ENCODE measurements around the gene GNAO1.

GNAO1 gene

DNA sequence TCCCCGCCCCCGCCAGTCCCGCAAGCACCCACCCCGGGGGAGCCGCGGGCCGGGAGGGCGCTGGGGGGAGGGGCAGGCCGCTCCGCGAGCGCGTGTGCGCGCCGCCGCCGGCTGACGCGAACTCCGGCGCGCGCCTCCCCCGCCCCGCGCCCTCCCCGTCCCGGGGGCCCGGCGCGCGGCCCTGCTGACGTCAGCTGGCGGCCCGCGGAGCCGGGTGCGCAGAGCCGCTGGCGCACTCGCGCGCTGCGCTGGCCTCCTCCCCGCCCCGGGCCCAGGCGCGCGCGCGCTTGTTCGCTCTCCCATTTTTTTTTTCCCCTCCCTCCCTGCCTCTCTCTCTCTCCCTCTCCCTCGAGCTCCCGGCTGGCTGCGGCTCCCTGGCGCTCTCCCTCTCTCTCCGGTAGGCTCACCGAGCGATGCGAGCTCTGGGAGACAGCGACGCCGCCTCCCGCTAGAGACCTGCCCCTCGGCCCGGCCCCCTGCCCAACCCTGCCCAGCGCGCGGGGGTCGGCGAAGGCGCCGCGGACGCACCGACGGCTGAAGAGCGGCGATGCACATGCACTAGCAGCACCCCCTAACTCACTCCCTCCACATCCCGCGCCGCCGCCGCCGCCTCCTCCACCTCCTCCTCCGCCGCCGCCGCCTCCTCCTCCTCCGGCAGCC is at the start of gene GNAO1:
Gene GNAO1 (plus strand): TSS at position 334 of the 660 bp plus-strand sequence. CDS start 747 bp downstream, outside the sequence.
- Mint-ChIP-seq H3K27me3 (ENCODE audit: low read depth) (peaks cover 82% of the 10 kb centered on the region), H3K9me3 (no peaks in the 10 kb centered on the region), H3K36me3 (ENCODE audit: low read depth) (no peaks in the 10 kb centered on the region), H3K4me3 (peak within 1 kb of the TSS; percentile 69), H3K27ac (no peak within 1 kb of the TSS), H3K4me1 (ENCODE audit: low read depth) (peaks cover 20% of the 10 kb centered on the region)
- peak; percentile 56 for DNase-seq (ENCODE audit: low spot score)

GRCh38 chr16:56143666-56144065 is 47.6 kb upstream of the GNAO1 start:
- Mint-ChIP-seq H3K4me3 (no peak overlapping the region), H3K27me3 (ENCODE audit: low read depth) (peaks cover 39% of the 10 kb centered on the region)

GRCh38 chr16:56145369-56145768 is 45.9 kb upstream of the GNAO1 start:
- H3K27me3 Mint-ChIP-seq (ENCODE audit: low read depth), result peaks cover 44% of the 10 kb centered on the region

More at GRCh38 chr16:56143666-56144065, 47.6 kb upstream of the GNAO1 start:
- Mint-ChIP-seq H3K4me1 (ENCODE audit: low read depth) (no peaks in the 10 kb centered on the region), H3K9me3 (no peaks in the 10 kb centered on the region), H3K27ac (no peak overlapping the region), H3K36me3 (ENCODE audit: low read depth) (no peaks in the 10 kb centered on the region)
- no peak for DNase-seq (ENCODE audit: low spot score)

GRCh38 chr16:56151621-56152020 is 39.7 kb upstream of the GNAO1 start:
- Mint-ChIP-seq H3K4me1 (ENCODE audit: low read depth) (no peaks in the 10 kb centered on the region), H3K27ac (no peak overlapping the region), H3K36me3 (ENCODE audit: low read depth) (no peaks in the 10 kb centered on the region), H3K27me3 (ENCODE audit: low read depth) (peaks cover 36% of the 10 kb centered on the region), H3K4me3 (no peak overlapping the region), H3K9me3 (no peaks in the 10 kb centered on the region)
- DNase-seq (ENCODE audit: low spot score), result no peak

More at GRCh38 chr16:56145369-56145768, 45.9 kb upstream of the GNAO1 start:
- H3K4me3 Mint-ChIP-seq, result no peak overlapping the region
- no peaks in the 10 kb centered on the region for H3K36me3 Mint-ChIP-seq (ENCODE audit: low read depth)
- no peak overlapping the region for H3K27ac Mint-ChIP-seq
- no peak for DNase-seq (ENCODE audit: low spot score)
- H3K4me1 Mint-ChIP-seq (ENCODE audit: low read depth), result no peaks in the 10 kb centered on the region
- H3K9me3 Mint-ChIP-seq, result no peaks in the 10 kb centered on the region

- Mint-ChIP-seq H3K4me3 (no peak overlapping the region), H3K27me3 (ENCODE audit: low read depth) (peaks cover 16% of the 10 kb centered on the region), H3K27ac (no peak overlapping the region), H3K36me3 (ENCODE audit: low read depth) (no peaks in the 10 kb centered on the region), H3K4me1 (ENCODE audit: low read depth) (peaks cover 5% of the 10 kb centered on the region), H3K9me3 (no peaks in the 10 kb centered on the region)
- no peak for DNase-seq (ENCODE audit: low spot score)
These were observed 29.6 kb upstream of the GNAO1 start for GRCh38 chr16:56161658-56162057.

DNA sequence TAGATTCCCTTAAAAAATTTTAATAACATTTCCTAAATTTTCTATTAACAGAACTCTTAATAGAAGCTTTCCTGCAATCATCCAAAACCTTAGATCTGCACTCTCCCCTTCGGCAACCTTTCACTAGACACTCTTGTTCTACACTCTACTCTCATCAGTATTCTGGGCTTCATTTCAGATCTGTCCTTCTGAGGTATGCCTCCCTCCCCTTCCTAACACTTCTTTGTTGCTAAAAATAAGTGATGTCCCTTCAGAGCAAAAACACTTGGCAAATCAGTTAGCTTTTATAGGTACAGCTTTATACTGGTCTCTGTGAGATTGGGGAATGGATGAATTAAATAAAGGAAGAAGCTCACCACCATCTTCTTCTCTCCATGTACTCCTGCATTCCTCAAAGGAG is 28.2 kb upstream of the GNAO1 start:
- Mint-ChIP-seq H3K36me3 (ENCODE audit: low read depth) (no peaks in the 10 kb centered on the region), H3K9me3 (no peaks in the 10 kb centered on the region), H3K27me3 (ENCODE audit: low read depth) (peaks cover 21% of the 10 kb centered on the region), H3K4me3 (no peak overlapping the region), H3K27ac (no peak overlapping the region), H3K4me1 (ENCODE audit: low read depth) (peaks cover 5% of the 10 kb centered on the region)
- no peak for DNase-seq (ENCODE audit: low spot score)

DNA sequence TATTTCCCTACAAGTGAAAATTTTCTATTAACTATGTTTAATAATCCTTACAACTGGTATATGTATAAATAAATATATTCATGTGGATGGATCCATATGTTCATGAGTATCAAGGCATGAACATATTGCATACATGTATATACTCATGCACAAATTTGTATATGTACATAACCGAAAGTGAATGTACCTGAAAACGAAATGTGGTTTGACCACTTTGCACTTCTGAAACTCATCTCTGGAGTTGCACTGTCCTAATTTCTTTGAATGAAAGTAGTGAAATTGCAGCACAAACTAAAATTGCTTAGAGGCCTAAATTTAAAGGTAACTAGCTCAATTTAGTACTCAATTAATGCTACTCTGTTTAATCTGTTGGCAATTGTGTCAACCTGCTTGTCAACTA is 27.4 kb upstream of the GNAO1 start:
- no peak overlapping the region for H3K27ac Mint-ChIP-seq

GRCh38 chr16:56164636-56165035 is 26.7 kb upstream of the GNAO1 start:
- H3K4me3 Mint-ChIP-seq, result no peak overlapping the region

More for the DNA sequence above, 27.4 kb upstream of the GNAO1 start:
- peaks cover 24% of the 10 kb centered on the region for H3K27me3 Mint-ChIP-seq (ENCODE audit: low read depth)
- H3K4me3 Mint-ChIP-seq, result no peak overlapping the region
- H3K9me3 Mint-ChIP-seq, result no peaks in the 10 kb centered on the region
- peaks cover 5% of the 10 kb centered on the region for H3K4me1 Mint-ChIP-seq (ENCODE audit: low read depth)
- DNase-seq (ENCODE audit: low spot score), result no peak
- no peaks in the 10 kb centered on the region for H3K36me3 Mint-ChIP-seq (ENCODE audit: low read depth)

DNA sequence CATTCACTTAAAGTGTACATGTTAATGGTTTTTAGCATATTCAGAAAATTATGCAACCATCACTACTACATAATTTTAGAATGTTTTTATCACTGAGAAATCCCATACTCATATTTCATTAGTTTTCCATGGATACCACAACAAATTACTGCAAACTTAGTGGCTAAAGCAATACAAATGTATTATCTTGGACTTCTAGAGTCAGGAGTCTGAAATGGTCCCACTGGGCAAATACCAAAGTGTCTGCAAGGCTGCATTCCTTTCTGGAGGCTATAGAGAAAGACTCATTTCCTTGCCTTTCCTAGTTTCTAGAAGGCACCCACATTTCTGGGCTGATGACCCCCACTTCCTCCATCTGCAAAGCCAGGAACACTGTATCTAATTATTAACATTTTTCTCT is 16.9 kb upstream of the GNAO1 start:
- no peak overlapping the region for H3K27ac Mint-ChIP-seq
- H3K9me3 Mint-ChIP-seq, result no peaks in the 10 kb centered on the region
- no peaks in the 10 kb centered on the region for H3K4me1 Mint-ChIP-seq (ENCODE audit: low read depth)
- no peak overlapping the region for H3K4me3 Mint-ChIP-seq
- H3K27me3 Mint-ChIP-seq (ENCODE audit: low read depth), result peaks cover 28% of the 10 kb centered on the region
- no peak for DNase-seq (ENCODE audit: low spot score)
- H3K36me3 Mint-ChIP-seq (ENCODE audit: low read depth), result no peaks in the 10 kb centered on the region

More at GRCh38 chr16:56164636-56165035, 26.7 kb upstream of the GNAO1 start:
- DNase-seq (ENCODE audit: low spot score), result no peak
- H3K36me3 Mint-ChIP-seq (ENCODE audit: low read depth), result no peaks in the 10 kb centered on the region
- peaks cover 5% of the 10 kb centered on the region for H3K4me1 Mint-ChIP-seq (ENCODE audit: low read depth)
- peaks cover 24% of the 10 kb centered on the region for H3K27me3 Mint-ChIP-seq (ENCODE audit: low read depth)
- H3K27ac Mint-ChIP-seq, result no peak overlapping the region
- no peaks in the 10 kb centered on the region for H3K9me3 Mint-ChIP-seq

GRCh38 chr16:56181401-56181800 is 9.9 kb upstream of the GNAO1 start:
- no peak for DNase-seq (ENCODE audit: low spot score)
- Mint-ChIP-seq H3K4me1 (ENCODE audit: low read depth) (no peaks in the 10 kb centered on the region), H3K27ac (no peak overlapping the region), H3K36me3 (ENCODE audit: low read depth) (no peaks in the 10 kb centered on the region), H3K4me3 (no peak overlapping the region), H3K9me3 (peaks cover 7% of the 10 kb centered on the region), H3K27me3 (ENCODE audit: low read depth) (peaks cover 37% of the 10 kb centered on the region)

- no peaks in the 10 kb centered on the region for H3K36me3 Mint-ChIP-seq (ENCODE audit: low read depth)
- no peak for DNase-seq (ENCODE audit: low spot score)
- H3K4me1 Mint-ChIP-seq (ENCODE audit: low read depth), result no peaks in the 10 kb centered on the region
- H3K27me3 Mint-ChIP-seq (ENCODE audit: low read depth), result peaks cover 44% of the 10 kb centered on the region
- peaks cover 7% of the 10 kb centered on the region for H3K9me3 Mint-ChIP-seq
- H3K27ac Mint-ChIP-seq, result no peak overlapping the region
- H3K4me3 Mint-ChIP-seq, result no peak overlapping the region
These were observed 8.0 kb upstream of the GNAO1 start for GRCh38 chr16:56183266-56183665.

DNA sequence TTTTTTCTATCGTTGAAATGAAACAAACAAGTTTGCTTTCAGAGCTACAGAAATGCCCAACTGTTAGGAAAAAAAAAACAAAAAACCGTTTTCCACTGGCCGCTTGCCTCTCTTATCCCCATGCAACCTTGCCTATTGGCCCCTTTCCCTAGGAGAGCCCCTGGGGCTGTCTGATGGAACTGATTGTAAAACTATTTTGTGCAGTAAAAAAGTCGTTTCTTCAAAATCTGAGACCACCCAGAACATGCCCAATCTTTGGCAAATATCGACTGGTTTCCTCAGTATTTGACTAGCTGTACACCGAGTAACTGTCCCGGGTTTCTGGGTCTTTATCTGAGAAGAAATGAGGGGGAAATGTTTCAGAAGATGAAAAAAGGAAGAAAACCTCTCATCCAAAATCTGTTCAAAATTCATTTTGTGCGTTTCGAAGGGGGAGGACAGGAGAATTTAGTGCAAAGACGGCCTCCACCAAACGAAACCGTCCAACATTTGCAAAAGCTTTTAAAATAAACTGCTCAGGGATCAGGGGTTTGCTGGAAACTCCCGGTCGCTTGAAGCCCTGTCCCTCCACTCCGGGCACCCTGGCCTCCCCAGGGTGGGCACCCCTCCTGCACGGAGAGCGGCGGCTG is 1.1 kb upstream of the GNAO1 start:
- DNase-seq (ENCODE audit: low spot score), result no peak
- Mint-ChIP-seq H3K9me3 (no peaks in the 10 kb centered on the region), H3K27me3 (ENCODE audit: low read depth) (peaks cover 81% of the 10 kb centered on the region), H3K4me3 (peak overlapping the region; percentile 53), H3K27ac (no peak overlapping the region), H3K4me1 (ENCODE audit: low read depth) (peaks cover 20% of the 10 kb centered on the region), H3K36me3 (ENCODE audit: low read depth) (no peaks in the 10 kb centered on the region)

- no peaks in the 10 kb centered on the region for H3K36me3 Mint-ChIP-seq (ENCODE audit: low read depth)
- peaks cover 20% of the 10 kb centered on the region for H3K4me1 Mint-ChIP-seq (ENCODE audit: low read depth)
- H3K27me3 Mint-ChIP-seq (ENCODE audit: low read depth), result peaks cover 81% of the 10 kb centered on the region
- H3K27ac Mint-ChIP-seq, result no peak overlapping the region
- H3K4me3 Mint-ChIP-seq, result peak overlapping the region; percentile 53
- DNase-seq (ENCODE audit: low spot score), result no peak
- H3K9me3 Mint-ChIP-seq, result no peaks in the 10 kb centered on the region
These were observed 573 bp upstream of the GNAO1 start for GRCh38 chr16:56190677-56191155.

DNA sequence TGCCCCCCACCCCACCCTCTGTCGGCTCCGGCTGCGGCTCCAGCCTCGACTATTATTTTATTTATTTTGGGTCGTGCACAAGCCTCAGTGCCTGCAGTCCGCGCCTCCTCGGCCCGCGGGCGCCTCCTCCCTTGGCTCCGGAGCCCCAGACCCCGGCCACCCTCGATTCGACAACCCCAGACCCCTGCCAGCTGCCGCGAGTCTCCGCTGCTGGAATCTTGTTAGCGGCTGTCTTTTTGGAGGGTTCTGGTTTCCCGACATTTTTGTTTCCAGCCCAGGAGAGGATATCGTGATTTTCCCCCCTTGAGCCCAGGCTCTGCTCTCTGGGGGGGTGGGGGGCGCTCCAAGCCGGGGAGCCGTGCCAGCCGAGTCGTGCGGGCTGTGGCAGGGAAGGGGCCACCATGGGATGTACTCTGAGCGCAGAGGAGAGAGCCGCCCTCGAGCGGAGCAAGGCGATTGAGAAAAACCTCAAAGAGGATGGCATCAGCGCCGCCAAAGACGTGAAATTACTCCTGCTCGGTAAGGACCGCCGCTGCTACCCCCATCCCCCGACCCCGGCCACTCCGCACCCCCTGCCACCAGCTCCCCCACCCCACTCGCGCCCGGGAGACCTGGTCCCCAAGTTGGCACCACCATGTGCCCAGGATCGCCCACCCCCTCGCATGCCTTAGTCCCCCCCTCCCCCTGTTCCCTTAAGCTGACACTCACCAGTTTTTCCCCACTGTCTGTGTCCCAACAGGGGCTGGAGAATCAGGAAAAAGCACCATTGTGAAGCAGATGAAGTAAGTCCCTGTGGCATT is 746 bp downstream of the GNAO1 start:
- H3K27ac Mint-ChIP-seq, result no peak overlapping the region
- H3K36me3 Mint-ChIP-seq (ENCODE audit: low read depth), result no peaks in the 10 kb centered on the region

More for the DNA sequence above, 746 bp downstream of the GNAO1 start:
- peaks cover 83% of the 10 kb centered on the region for H3K27me3 Mint-ChIP-seq (ENCODE audit: low read depth)
- no peaks in the 10 kb centered on the region for H3K9me3 Mint-ChIP-seq
- peak overlapping the region; percentile 69 for H3K4me3 Mint-ChIP-seq
- peaks cover 20% of the 10 kb centered on the region for H3K4me1 Mint-ChIP-seq (ENCODE audit: low read depth)
- DNase-seq (ENCODE audit: low spot score), result no peak
